ENCODE data around the gene LRIT3.
"Not testable (repeated sequence)": the region's sequence is repeated elsewhere in the genome, so short reads cannot be mapped to it uniquely, and the experiment has no call there.

LRIT3 gene

GRCh38 chr4:109872065-109872464 is 24.2 kb downstream of the LRIT3 start:
- no peak for DNase-seq
- Histone ChIP-seq H3K4me1 (ENCODE audit: control extremely low read depth in 1 of 4, control insufficient read depth in 4 of 4, insufficient read depth in 4 of 4, low read length in 3 of 4) (no peaks in the 10 kb centered on the region), H3K36me3 (ENCODE audit: control insufficient read depth in 4 of 4, insufficient read depth in 4 of 4, low read length in 3 of 4) (no peaks in the 10 kb centered on the region), H3K27ac (ENCODE audit: insufficient read depth in 1 of 2, low read depth in 1 of 2, low read length in 2 of 2, poor library complexity in 1 of 2, severe bottlenecking in 2 of 2) (no peak overlapping the region), H3K27me3 (replicated peaks in 2 of 5; ENCODE audit: control insufficient read depth in 4 of 5, insufficient read depth in 5 of 5, low read length in 4 of 5) (no peaks in the 10 kb centered on the region), H3K4me3 (ENCODE audit: control insufficient read depth in 1 of 7, extremely low read depth in 1 of 7, insufficient read depth in 4 of 7, low read depth in 2 of 7, low read length in 6 of 7) (no peak overlapping the region), H3K9me3 (ENCODE audit: control extremely low read depth in 1 of 5, control insufficient read depth in 4 of 5, insufficient read depth in 2 of 5, low read depth in 1 of 5, low read length in 4 of 5) (no peaks in the 10 kb centered on the region)
- ChIA-PET CTCF (interaction anchor here (1.1 kb wide), 1 partner anchor 14 kb away, joined by 3 read pairs; no protein-coding TSS in a partner anchor), POLR2A (no interaction called here)
- 88% methylated on average over 2 of the region's 2 CpGs for WGBS (ENCODE audit: insufficient coverage)

DNA sequence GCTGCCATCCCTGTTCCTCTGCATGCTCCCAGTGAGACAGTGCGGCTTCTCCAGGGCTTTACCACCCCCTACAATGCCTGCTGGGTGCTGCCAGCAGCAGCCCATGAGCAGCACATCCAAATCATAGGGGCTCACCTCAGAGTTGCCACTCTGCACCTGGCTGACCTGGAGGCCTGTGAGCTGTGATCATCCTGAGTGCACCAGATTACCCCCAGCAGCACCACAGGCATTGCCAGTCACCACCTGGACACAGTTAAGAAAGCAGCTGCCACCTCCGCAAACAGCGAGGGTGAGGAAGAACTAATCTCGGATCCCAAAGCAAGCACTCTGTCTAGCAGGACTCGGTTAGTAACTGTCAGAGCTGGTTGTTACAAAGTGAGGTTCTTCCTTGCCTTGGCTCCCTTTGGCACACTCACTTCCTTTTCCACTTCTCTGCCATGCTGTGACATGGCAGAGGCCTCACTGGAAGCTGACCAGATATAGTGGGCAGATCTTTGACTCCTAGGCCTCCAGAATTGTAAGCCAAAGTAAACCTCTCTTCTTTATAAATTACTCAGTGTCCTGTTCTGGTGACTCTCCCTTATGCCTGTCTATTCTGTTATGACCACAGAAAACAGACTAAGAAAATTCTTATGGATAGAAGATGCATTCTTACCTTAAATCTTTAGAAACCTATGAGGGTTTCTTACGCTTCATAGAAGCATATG is 25.2 kb downstream of the LRIT3 start:
- ChIA-PET POLR2A (no interaction called here), CTCF (no interaction called here)
- Histone ChIP-seq H3K4me3 (ENCODE audit: control insufficient read depth in 1 of 7, extremely low read depth in 1 of 7, insufficient read depth in 4 of 7, low read depth in 2 of 7, low read length in 6 of 7) (no peak overlapping the region), H3K9me3 (ENCODE audit: control extremely low read depth in 1 of 5, control insufficient read depth in 4 of 5, insufficient read depth in 2 of 5, low read depth in 1 of 5, low read length in 4 of 5) (no peaks in the 10 kb centered on the region), H3K27me3 (replicated peaks in 2 of 5; ENCODE audit: control insufficient read depth in 4 of 5, insufficient read depth in 5 of 5, low read length in 4 of 5) (no peaks in the 10 kb centered on the region), H3K36me3 (ENCODE audit: control insufficient read depth in 4 of 4, insufficient read depth in 4 of 4, low read length in 3 of 4) (no peaks in the 10 kb centered on the region), H3K27ac (ENCODE audit: insufficient read depth in 1 of 2, low read depth in 1 of 2, low read length in 2 of 2, poor library complexity in 1 of 2, severe bottlenecking in 2 of 2) (no peak overlapping the region), H3K4me1 (ENCODE audit: control extremely low read depth in 1 of 4, control insufficient read depth in 4 of 4, insufficient read depth in 4 of 4, low read length in 3 of 4) (no peaks in the 10 kb centered on the region)
- DNase-seq = no peak
- WGBS (ENCODE audit: insufficient coverage) = 97% methylated on average over 5 of the region's 6 CpGs

DNA sequence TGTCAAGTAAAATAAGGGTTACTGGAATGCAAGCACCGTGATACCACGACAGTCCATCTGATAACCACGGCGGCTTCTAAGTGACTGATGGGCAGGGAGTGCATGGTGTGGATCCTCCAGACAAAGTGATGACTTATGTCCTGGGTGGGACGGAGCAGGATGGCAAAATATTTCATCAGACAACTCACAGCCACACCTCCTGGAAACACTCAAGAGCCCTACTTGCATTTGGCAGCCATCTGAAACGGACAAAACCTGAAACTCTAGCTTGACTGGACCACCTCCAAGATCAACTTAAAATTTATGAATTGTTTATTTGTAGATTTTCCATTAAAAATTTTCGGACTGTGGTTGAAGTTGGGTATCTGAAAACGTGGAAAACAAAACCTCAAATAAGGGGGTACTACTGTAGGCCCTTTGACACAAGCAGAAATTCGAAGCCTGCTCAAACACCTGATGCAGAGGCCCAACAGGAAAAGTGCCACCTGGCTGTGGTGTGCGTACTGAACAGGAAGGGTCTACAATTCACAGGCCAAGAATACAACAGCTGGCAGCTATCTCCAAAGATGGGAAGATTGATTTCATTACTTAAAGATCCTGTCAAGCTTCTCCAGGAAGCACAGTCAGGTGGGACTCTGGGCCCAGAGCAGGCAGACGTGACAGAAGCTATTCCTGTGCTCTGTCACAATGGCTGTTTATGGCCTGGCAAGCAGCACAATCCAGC is 26.0 kb downstream of the LRIT3 start:
- H3K27ac ChIP-seq (ENCODE audit: insufficient read depth in 1 of 2, low read depth in 1 of 2, low read length in 2 of 2, poor library complexity in 1 of 2, severe bottlenecking in 2 of 2) = no peak overlapping the region
- no peaks in the 10 kb centered on the region for H3K9me3 ChIP-seq (ENCODE audit: control extremely low read depth in 1 of 5, control insufficient read depth in 4 of 5, insufficient read depth in 2 of 5, low read depth in 1 of 5, low read length in 4 of 5)
- no peak overlapping the region for H3K4me3 ChIP-seq (ENCODE audit: control insufficient read depth in 1 of 7, extremely low read depth in 1 of 7, insufficient read depth in 4 of 7, low read depth in 2 of 7, low read length in 6 of 7)
- CTCF ChIA-PET = no interaction called here
- H3K36me3 ChIP-seq (ENCODE audit: control insufficient read depth in 4 of 4, insufficient read depth in 4 of 4, low read length in 3 of 4) = no peaks in the 10 kb centered on the region
- no peak for DNase-seq
- WGBS (ENCODE audit: insufficient coverage) = 69% methylated on average over 8 of the region's 11 CpGs
- POLR2A ChIA-PET = no interaction called here
- no peaks in the 10 kb centered on the region for H3K27me3 ChIP-seq (replicated peaks in 2 of 5; ENCODE audit: control insufficient read depth in 4 of 5, insufficient read depth in 5 of 5, low read length in 4 of 5)
- H3K4me1 ChIP-seq (ENCODE audit: control extremely low read depth in 1 of 4, control insufficient read depth in 4 of 4, insufficient read depth in 4 of 4, low read length in 3 of 4) = no peaks in the 10 kb centered on the region

DNA sequence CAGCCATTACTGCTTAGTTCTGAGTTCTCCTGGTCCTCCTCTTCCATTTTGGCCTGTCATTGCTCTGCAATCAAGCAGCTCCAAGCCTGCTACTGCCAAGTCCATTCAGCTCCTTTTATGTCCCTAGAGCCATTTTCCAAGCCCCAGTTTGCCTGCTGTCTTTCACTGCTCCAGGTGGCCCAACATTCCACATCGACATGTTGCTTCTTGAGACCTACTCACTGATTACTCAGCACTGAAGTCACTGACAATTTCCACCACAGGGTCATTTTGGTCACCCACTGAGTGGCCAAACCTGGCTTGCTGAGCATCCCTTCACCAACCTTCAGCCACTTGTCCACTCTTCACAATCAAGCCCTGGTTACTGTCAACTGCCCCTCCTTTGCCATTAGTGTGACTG is 27.2 kb downstream of the LRIT3 start:
- H3K9me3 ChIP-seq (ENCODE audit: control extremely low read depth in 1 of 5, control insufficient read depth in 4 of 5, insufficient read depth in 2 of 5, low read depth in 1 of 5, low read length in 4 of 5) = no peaks in the 10 kb centered on the region
- no peaks in the 10 kb centered on the region for H3K4me1 ChIP-seq (ENCODE audit: control extremely low read depth in 1 of 4, control insufficient read depth in 4 of 4, insufficient read depth in 4 of 4, low read length in 3 of 4)
- H3K27ac ChIP-seq (ENCODE audit: insufficient read depth in 1 of 2, low read depth in 1 of 2, low read length in 2 of 2, poor library complexity in 1 of 2, severe bottlenecking in 2 of 2) = no peak overlapping the region
- ChIA-PET CTCF (interaction anchor here (0.5 kb wide), 1 partner anchor 104 kb away, joined by 3 read pairs; no protein-coding TSS in a partner anchor), POLR2A (no interaction called here)
- DNase-seq = no peak
- no peaks in the 10 kb centered on the region for H3K27me3 ChIP-seq (replicated peaks in 2 of 5; ENCODE audit: control insufficient read depth in 4 of 5, insufficient read depth in 5 of 5, low read length in 4 of 5)
- no peaks in the 10 kb centered on the region for H3K36me3 ChIP-seq (ENCODE audit: control insufficient read depth in 4 of 4, insufficient read depth in 4 of 4, low read length in 3 of 4)
- 100% methylated on average over 1 of the region's 1 CpG for WGBS (ENCODE audit: insufficient coverage)
- no peak overlapping the region for H3K4me3 ChIP-seq (ENCODE audit: control insufficient read depth in 1 of 7, extremely low read depth in 1 of 7, insufficient read depth in 4 of 7, low read depth in 2 of 7, low read length in 6 of 7)

GRCh38 chr4:109875553-109875952 is 27.6 kb downstream of the LRIT3 start:
- H3K4me1 ChIP-seq (ENCODE audit: control extremely low read depth in 1 of 4, control insufficient read depth in 4 of 4, insufficient read depth in 4 of 4, low read length in 3 of 4); H3K27ac ChIP-seq (ENCODE audit: insufficient read depth in 1 of 2, low read depth in 1 of 2, low read length in 2 of 2, poor library complexity in 1 of 2, severe bottlenecking in 2 of 2); H3K36me3 ChIP-seq (ENCODE audit: control insufficient read depth in 4 of 4, insufficient read depth in 4 of 4, low read length in 3 of 4); DNase-seq; H3K9me3 ChIP-seq (ENCODE audit: control extremely low read depth in 1 of 5, control insufficient read depth in 4 of 5, insufficient read depth in 2 of 5, low read depth in 1 of 5, low read length in 4 of 5); POLR2A ChIA-PET; H3K27me3 ChIP-seq (replicated peaks in 2 of 5; ENCODE audit: control insufficient read depth in 4 of 5, insufficient read depth in 5 of 5, low read length in 4 of 5); CTCF ChIA-PET; H3K4me3 ChIP-seq (ENCODE audit: control insufficient read depth in 1 of 7, extremely low read depth in 1 of 7, insufficient read depth in 4 of 7, low read depth in 2 of 7, low read length in 6 of 7): not testable (repeated sequence)
- WGBS (ENCODE audit: insufficient coverage) = no CpG with 5 or more reads among the region's 2 CpGs

DNA sequence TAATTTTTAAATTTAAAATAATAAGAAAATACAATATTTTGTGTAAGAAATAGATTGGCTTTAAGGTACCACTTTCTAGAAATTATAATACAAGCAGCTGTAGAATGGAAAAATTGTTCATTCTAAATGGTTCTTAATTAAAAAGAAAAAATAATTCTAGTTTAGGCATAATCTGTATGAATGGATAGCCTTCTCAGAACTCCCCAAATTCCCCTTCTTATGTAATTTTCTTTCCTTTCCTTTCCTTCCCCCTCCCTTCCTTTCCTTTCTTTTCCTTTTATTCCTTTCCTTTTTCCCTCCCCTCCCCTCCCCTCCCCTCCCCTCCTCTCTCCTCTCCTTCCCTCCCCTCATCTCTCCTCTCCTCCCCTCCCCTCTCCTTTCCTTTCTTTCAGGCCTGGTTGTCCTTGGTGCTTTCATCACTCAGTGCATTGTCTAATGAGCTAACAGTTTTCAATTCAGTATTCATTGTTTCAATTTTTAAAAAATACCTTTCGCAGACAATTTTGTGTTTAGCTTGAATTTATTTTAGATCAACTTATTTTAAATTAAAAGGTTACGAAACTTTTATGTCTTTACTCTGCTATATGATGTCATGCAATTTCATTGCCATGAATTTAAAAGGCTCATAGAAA is 28.8 kb downstream of the LRIT3 start:
- DNase-seq = no peak
- Histone ChIP-seq H3K4me1 (ENCODE audit: control extremely low read depth in 1 of 4, control insufficient read depth in 4 of 4, insufficient read depth in 4 of 4, low read length in 3 of 4) (no peaks in the 10 kb centered on the region), H3K9me3 (ENCODE audit: control extremely low read depth in 1 of 5, control insufficient read depth in 4 of 5, insufficient read depth in 2 of 5, low read depth in 1 of 5, low read length in 4 of 5) (no peaks in the 10 kb centered on the region), H3K36me3 (ENCODE audit: control insufficient read depth in 4 of 4, insufficient read depth in 4 of 4, low read length in 3 of 4) (no peaks in the 10 kb centered on the region), H3K4me3 (ENCODE audit: control insufficient read depth in 1 of 7, extremely low read depth in 1 of 7, insufficient read depth in 4 of 7, low read depth in 2 of 7, low read length in 6 of 7) (no peak overlapping the region), H3K27me3 (replicated peaks in 2 of 5; ENCODE audit: control insufficient read depth in 4 of 5, insufficient read depth in 5 of 5, low read length in 4 of 5) (no peaks in the 10 kb centered on the region), H3K27ac (ENCODE audit: insufficient read depth in 1 of 2, low read depth in 1 of 2, low read length in 2 of 2, poor library complexity in 1 of 2, severe bottlenecking in 2 of 2) (no peak overlapping the region)
- no CpG with 5 or more reads among the region's 2 CpGs for WGBS (ENCODE audit: insufficient coverage)
- CTCF ChIA-PET = no interaction called here
- POLR2A ChIA-PET = no interaction called here

GRCh38 chr4:109877400-109877799 is 29.5 kb downstream of the LRIT3 start:
- ChIA-PET POLR2A (no interaction called here), CTCF (no interaction called here)
- no peak for DNase-seq
- H3K27ac ChIP-seq (ENCODE audit: insufficient read depth in 1 of 2, low read depth in 1 of 2, low read length in 2 of 2, poor library complexity in 1 of 2, severe bottlenecking in 2 of 2) = no peak overlapping the region
- no CpG with 5 or more reads among the region's 3 CpGs for WGBS (ENCODE audit: insufficient coverage)
- H3K27me3 ChIP-seq (replicated peaks in 2 of 5; ENCODE audit: control insufficient read depth in 4 of 5, insufficient read depth in 5 of 5, low read length in 4 of 5) = no peaks in the 10 kb centered on the region
- no peaks in the 10 kb centered on the region for H3K36me3 ChIP-seq (ENCODE audit: control insufficient read depth in 4 of 4, insufficient read depth in 4 of 4, low read length in 3 of 4)
- H3K4me1 ChIP-seq (ENCODE audit: control extremely low read depth in 1 of 4, control insufficient read depth in 4 of 4, insufficient read depth in 4 of 4, low read length in 3 of 4) = no peaks in the 10 kb centered on the region
- no peaks in the 10 kb centered on the region for H3K9me3 ChIP-seq (ENCODE audit: control extremely low read depth in 1 of 5, control insufficient read depth in 4 of 5, insufficient read depth in 2 of 5, low read depth in 1 of 5, low read length in 4 of 5)
- no peak overlapping the region for H3K4me3 ChIP-seq (ENCODE audit: control insufficient read depth in 1 of 7, extremely low read depth in 1 of 7, insufficient read depth in 4 of 7, low read depth in 2 of 7, low read length in 6 of 7)

All from common myeloid progenitor, CD34-positive (primary cell).